ENCODE data around the gene CCR3. TPM values are rescaled to one million over a fixed set of nuclear protein-coding genes. Genes with fewer than 3 reads are reported as not detected.

The CCR3 gene
- polyA plus RNA-seq = 0.16 to 0.84 TPM (median 0.17 TPM) in 3 replicates
- polyA plus RNA-seq (2011; ENCODE audit: low read depth) = not detected
- polyA plus RNA-seq (2011; cell fraction: cytosol; rRNA removed) = 0.12 and 0.33 TPM in 2 replicates
- 0.73 and 0.85 TPM in 2 replicates for polyA plus RNA-seq (2011; cell fraction: nucleus; rRNA removed)
- 0.35 TPM in 1 of 2 replicates, not detected in the other for polyA plus RNA-seq (2012; ENCODE audit: low replicate concordance)
- polyA minus RNA-seq = 0.19 to 2.1 TPM in 2 of 3 replicates, not detected in the other
- not detected for polyA minus RNA-seq (2011; cell fraction: cytosol; rRNA and poly(A)+ RNA removed)
- 0.31 and 0.42 TPM in 2 replicates for polyA minus RNA-seq (2011; cell fraction: nucleus; rRNA and poly(A)+ RNA removed)

DNA sequence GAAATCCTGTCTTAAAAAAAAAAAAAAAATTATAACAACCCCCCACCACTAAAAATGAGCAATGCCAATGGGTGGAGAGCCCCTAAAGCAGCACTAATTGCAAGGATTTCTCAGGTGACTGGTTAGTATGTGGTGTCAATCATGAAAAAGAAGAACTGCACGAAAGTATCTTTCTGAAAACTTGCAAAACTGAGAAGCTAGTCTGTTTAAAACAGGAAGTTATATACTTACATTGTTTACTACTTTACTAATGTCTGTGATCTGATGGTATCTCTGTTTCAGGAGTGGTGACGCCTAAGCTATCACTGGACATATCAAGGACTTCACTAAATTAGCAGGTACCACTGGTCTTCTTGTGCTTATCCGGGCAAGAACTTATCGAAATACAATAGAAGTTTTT, at the start of gene CCR3:
Gene CCR3, plus strand, starts transcription at position 341 of the 400 bp plus-strand sequence. CDS start 22,699 bp downstream, outside the sequence.
- no peaks in the 10 kb centered on the region for H3K4me1 ChIP-seq (ENCODE audit: control insufficient read depth, extremely low read depth, insufficient read depth, low read length)
- dilution Hi-C loops (cut with MboI; ENCODE audit: extremely low pct_ligation_motif_present, low sequenced_read_pairs) = no loop called here
- H3K36me3 ChIP-seq (ENCODE audit: control insufficient read depth in 2 of 2, extremely low read depth in 1 of 2, insufficient read depth in 2 of 2, low read length in 2 of 2) = no peaks in the 10 kb centered on the region
- H3K4me2 ChIP-seq (ENCODE audit: control insufficient read depth, extremely low read depth, insufficient read depth, low read depth, low read length) = no peak within 1 kb of the TSS
- TF ChIP-seq, protein P1, sequence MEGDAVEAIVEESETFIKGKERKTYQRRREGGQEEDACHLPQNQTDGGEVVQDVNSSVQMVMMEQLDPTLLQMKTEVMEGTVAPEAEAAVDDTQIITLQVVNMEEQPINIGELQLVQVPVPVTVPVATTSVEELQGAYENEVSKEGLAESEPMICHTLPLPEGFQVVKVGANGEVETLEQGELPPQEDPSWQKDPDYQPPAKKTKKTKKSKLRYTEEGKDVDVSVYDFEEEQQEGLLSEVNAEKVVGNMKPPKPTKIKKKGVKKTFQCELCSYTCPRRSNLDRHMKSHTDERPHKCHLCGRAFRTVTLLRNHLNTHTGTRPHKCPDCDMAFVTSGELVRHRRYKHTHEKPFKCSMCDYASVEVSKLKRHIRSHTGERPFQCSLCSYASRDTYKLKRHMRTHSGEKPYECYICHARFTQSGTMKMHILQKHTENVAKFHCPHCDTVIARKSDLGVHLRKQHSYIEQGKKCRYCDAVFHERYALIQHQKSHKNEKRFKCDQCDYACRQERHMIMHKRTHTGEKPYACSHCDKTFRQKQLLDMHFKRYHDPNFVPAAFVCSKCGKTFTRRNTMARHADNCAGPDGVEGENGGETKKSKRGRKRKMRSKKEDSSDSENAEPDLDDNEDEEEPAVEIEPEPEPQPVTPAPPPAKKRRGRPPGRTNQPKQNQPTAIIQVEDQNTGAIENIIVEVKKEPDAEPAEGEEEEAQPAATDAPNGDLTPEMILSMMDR (optimal IDR thresholded peaks at IDR 0.05 in 1 of 3, IDR thresholded peaks at IDR 0.05 in 1 of 3, conservative IDR thresholded peaks at IDR 0.05 in 1 of 3; ENCODE audit: extremely low read depth in 1 of 3, insufficient read depth in 2 of 3, low read length in 3 of 3) = no peak
- no peak for TF ChIP-seq EZH2 (IDR thresholded peaks at IDR 0.05; ENCODE audit: low read length)
- no peak within 1 kb of the TSS for H3K9ac ChIP-seq (ENCODE audit: control insufficient read depth, extremely low read depth, insufficient read depth, low read length)
- H2AFZ ChIP-seq (ENCODE audit: control insufficient read depth, low read length) = no peak within 1 kb of the TSS
- H3K27ac ChIP-seq (ENCODE audit: control insufficient read depth, insufficient read depth, low read length) = no peak within 1 kb of the TSS
- H3K4me3 ChIP-seq (ENCODE audit: control insufficient read depth in 2 of 3, extremely low read depth in 1 of 3, insufficient read depth in 2 of 3, low read depth in 1 of 3, low read length in 3 of 3) = no peak within 1 kb of the TSS
- H3K9me3 ChIP-seq (ENCODE audit: control insufficient read depth, low read depth, low read length) = no peaks in the 10 kb centered on the region
- no peak for DNase-seq (ENCODE audit: low read depth, low spot score)
- FAIRE-seq = no peak
- H3K27me3 ChIP-seq (ENCODE audit: control insufficient read depth, extremely low read depth, insufficient read depth, low read length) = no peaks in the 10 kb centered on the region
- no peaks in the 10 kb centered on the region for H3K79me2 ChIP-seq (ENCODE audit: control insufficient read depth, insufficient read depth, low read length)
- H3K9me1 ChIP-seq (ENCODE audit: control insufficient read depth, extremely low read depth, insufficient read depth, low read length) = no peaks in the 10 kb centered on the region
- H4K20me1 ChIP-seq (ENCODE audit: control insufficient read depth, extremely low read depth, insufficient read depth, low read length) = no peaks in the 10 kb centered on the region

DNA sequence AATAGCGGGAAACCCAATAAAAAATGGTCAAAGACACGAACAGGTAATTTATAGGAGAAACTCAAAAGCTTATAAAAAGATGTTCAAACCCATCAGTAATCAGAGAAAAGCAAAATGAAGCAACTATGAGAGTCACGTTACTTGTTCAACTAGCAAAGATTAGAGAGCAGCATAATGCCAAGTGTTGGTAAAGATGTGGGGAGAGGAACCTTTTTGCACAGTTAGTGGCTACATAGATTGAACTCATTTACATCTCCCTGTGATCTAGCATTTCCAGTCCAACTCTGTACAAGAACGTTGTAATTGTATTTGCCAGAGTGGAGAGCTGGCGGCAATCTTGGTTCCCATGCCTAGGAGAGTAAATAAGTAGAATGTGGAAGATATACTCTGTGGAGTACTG, 49.3 kb upstream of the CCR3 start:
- no peak for DNase-seq (ENCODE audit: low read depth, low spot score)
- H3K79me2 ChIP-seq (ENCODE audit: control insufficient read depth, insufficient read depth, low read length) = no peaks in the 10 kb centered on the region
- no peaks in the 10 kb centered on the region for H3K9me3 ChIP-seq (ENCODE audit: control insufficient read depth, low read depth, low read length)
- no peaks in the 10 kb centered on the region for H4K20me1 ChIP-seq (ENCODE audit: control insufficient read depth, extremely low read depth, insufficient read depth, low read length)
- H3K27ac ChIP-seq (ENCODE audit: control insufficient read depth, insufficient read depth, low read length) = no peak overlapping the region
- dilution Hi-C loops (cut with MboI; ENCODE audit: extremely low pct_ligation_motif_present, low sequenced_read_pairs) = no loop called here
- H2AFZ ChIP-seq (ENCODE audit: control insufficient read depth, low read length) = no peak overlapping the region
- no peaks in the 10 kb centered on the region for H3K36me3 ChIP-seq (ENCODE audit: control insufficient read depth in 2 of 2, extremely low read depth in 1 of 2, insufficient read depth in 2 of 2, low read length in 2 of 2)
- H3K27me3 ChIP-seq (ENCODE audit: control insufficient read depth, extremely low read depth, insufficient read depth, low read length) = no peaks in the 10 kb centered on the region
- no peak overlapping the region for H3K4me2 ChIP-seq (ENCODE audit: control insufficient read depth, extremely low read depth, insufficient read depth, low read depth, low read length)
- no peaks in the 10 kb centered on the region for H3K9me1 ChIP-seq (ENCODE audit: control insufficient read depth, extremely low read depth, insufficient read depth, low read length)
- H3K4me3 ChIP-seq (ENCODE audit: control insufficient read depth in 2 of 3, extremely low read depth in 1 of 3, insufficient read depth in 2 of 3, low read depth in 1 of 3, low read length in 3 of 3) = no peak overlapping the region
- TF ChIP-seq, protein P1 (optimal IDR thresholded peaks at IDR 0.05 in 1 of 3, IDR thresholded peaks at IDR 0.05 in 1 of 3, conservative IDR thresholded peaks at IDR 0.05 in 1 of 3; ENCODE audit: extremely low read depth in 1 of 3, insufficient read depth in 2 of 3, low read length in 3 of 3) = no peak
- no peak for TF ChIP-seq EZH2 (IDR thresholded peaks at IDR 0.05; ENCODE audit: low read length)
- no peak overlapping the region for H3K9ac ChIP-seq (ENCODE audit: control insufficient read depth, extremely low read depth, insufficient read depth, low read length)
- FAIRE-seq = no peak
- H3K4me1 ChIP-seq (ENCODE audit: control insufficient read depth, extremely low read depth, insufficient read depth, low read length) = no peaks in the 10 kb centered on the region
